ENCODE measurements around the gene GLT8D2.

The GLT8D2 gene

DNA sequence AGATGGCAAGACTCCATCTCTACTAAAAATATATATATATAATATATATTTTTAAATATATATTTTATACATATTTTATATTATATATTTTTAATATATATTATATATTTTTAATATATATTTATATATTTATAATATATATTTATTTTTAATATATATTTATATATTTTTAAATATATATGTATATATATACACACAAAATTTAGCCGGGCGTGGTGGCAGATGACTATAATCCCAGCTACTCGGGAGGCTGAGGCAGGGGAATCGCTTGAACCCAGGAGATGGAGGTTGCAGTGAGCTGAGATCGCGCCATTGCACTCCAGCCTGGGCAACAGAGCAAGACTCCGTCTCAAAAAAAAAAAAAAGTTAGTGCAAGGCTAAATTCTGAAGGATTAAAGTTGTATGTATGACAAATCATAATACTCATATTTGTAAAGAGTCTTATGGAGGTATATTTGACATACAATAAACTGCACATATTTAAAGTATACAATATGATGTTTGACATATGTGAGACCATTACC, 92.1 kb downstream of the GLT8D2 start:
- no peaks in the 10 kb centered on the region for H3K27me3 ChIP-seq (ENCODE audit: insufficient read depth, poor library complexity, severe bottlenecking)
- peak overlapping the region; percentile 83; the same call in 1 of the 2 replicates for H3K27ac ChIP-seq (replicated peaks)
- no peak for DNase-seq (ENCODE audit: low read depth in 1 of 2, low spot score in 1 of 2)
- no peak overlapping the region; the same call in 1 of the 2 replicates for H3K4me3 ChIP-seq (replicated peaks; ENCODE audit: insufficient read depth, low read length)
- TF ChIP-seq, protein P1, sequence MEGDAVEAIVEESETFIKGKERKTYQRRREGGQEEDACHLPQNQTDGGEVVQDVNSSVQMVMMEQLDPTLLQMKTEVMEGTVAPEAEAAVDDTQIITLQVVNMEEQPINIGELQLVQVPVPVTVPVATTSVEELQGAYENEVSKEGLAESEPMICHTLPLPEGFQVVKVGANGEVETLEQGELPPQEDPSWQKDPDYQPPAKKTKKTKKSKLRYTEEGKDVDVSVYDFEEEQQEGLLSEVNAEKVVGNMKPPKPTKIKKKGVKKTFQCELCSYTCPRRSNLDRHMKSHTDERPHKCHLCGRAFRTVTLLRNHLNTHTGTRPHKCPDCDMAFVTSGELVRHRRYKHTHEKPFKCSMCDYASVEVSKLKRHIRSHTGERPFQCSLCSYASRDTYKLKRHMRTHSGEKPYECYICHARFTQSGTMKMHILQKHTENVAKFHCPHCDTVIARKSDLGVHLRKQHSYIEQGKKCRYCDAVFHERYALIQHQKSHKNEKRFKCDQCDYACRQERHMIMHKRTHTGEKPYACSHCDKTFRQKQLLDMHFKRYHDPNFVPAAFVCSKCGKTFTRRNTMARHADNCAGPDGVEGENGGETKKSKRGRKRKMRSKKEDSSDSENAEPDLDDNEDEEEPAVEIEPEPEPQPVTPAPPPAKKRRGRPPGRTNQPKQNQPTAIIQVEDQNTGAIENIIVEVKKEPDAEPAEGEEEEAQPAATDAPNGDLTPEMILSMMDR (IDR thresholded peaks at IDR 0.05; ENCODE audit: insufficient read depth, low read length): no peak
- TF ChIP-seq, protein P2, sequence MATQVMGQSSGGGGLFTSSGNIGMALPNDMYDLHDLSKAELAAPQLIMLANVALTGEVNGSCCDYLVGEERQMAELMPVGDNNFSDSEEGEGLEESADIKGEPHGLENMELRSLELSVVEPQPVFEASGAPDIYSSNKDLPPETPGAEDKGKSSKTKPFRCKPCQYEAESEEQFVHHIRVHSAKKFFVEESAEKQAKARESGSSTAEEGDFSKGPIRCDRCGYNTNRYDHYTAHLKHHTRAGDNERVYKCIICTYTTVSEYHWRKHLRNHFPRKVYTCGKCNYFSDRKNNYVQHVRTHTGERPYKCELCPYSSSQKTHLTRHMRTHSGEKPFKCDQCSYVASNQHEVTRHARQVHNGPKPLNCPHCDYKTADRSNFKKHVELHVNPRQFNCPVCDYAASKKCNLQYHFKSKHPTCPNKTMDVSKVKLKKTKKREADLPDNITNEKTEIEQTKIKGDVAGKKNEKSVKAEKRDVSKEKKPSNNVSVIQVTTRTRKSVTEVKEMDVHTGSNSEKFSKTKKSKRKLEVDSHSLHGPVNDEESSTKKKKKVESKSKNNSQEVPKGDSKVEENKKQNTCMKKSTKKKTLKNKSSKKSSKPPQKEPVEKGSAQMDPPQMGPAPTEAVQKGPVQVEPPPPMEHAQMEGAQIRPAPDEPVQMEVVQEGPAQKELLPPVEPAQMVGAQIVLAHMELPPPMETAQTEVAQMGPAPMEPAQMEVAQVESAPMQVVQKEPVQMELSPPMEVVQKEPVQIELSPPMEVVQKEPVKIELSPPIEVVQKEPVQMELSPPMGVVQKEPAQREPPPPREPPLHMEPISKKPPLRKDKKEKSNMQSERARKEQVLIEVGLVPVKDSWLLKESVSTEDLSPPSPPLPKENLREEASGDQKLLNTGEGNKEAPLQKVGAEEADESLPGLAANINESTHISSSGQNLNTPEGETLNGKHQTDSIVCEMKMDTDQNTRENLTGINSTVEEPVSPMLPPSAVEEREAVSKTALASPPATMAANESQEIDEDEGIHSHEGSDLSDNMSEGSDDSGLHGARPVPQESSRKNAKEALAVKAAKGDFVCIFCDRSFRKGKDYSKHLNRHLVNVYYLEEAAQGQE (IDR thresholded peaks at IDR 0.05; ENCODE audit: insufficient replicate concordance, low read depth): no peak
- TF ChIP-seq GABPA (IDR thresholded peaks at IDR 0.05; ENCODE audit: low read depth) (no peak), SPI1 (IDR thresholded peaks at IDR 0.05; ENCODE audit: borderline replicate concordance, low read depth) (no peak), POLR2AphosphoS5 (IDR thresholded peaks at IDR 0.05; ENCODE audit: low read depth) (no peak)

DNA sequence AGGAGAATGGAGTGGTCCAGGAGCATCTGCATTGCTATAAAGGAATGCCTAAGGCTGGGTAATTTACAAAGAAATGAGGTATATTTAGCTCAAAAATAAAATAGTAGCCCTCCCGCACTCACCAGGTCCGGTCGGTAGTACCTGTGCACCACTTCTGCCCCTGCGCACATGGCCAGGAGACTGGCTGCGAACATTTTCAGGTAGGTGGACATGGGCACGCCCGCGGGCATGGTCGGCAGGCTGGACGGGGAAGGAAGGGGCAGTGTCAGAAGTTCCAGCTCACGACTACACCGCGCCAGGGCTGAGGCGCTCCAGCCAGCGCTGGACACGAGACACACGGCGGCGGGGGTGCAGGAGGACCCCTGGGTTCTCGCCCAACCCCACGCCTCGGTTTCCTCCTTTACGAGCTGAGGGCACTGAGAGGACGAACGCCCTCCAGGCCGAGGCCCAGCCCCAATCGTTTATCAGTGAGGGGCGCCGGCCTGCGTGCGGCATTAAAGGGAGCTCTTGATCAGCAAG, 93.4 kb downstream of the GLT8D2 start:
- TF ChIP-seq, protein P1 (IDR thresholded peaks at IDR 0.05; ENCODE audit: insufficient read depth, low read length): no peak
- TF ChIP-seq SPI1 (IDR thresholded peaks at IDR 0.05; ENCODE audit: borderline replicate concordance, low read depth) (no peak), POLR2AphosphoS5 (IDR thresholded peaks at IDR 0.05; ENCODE audit: low read depth) (no peak)

DNA sequence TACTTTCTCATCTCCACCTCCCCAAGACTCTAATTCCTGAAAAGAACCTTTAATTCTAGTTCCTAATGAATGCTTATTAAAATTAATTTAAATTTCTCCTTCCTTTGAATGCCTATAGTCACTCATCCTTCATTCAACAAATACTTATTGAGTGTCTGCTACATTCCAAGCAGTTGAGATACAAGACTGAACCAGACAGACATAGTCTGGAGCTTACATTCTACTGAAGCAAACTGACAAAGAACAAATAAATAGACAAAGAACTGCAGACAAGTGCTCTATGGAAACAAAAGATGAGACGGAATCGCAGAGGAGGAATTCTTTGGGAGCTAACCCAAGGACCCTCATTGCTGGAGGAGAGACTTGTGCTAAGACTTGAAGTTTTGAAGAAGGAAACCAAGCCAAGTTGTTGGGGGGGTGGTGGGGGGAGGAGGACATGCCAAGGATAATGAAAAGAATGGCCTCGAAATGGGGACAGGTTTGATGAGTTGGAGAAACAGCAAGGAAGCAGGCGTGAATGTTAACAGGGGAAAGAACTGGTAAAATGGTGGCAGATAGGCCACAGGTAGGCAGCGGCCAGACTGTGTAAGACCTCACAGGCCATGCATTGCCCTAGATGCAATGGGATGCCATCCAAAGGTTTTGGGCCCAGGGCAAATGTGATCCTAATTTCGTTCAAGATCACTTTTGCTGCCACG, 94.0 kb downstream of the GLT8D2 start:
- H3K27ac ChIP-seq (replicated peaks): peak overlapping the region; percentile 83

More for the DNA sequence above, 93.4 kb downstream of the GLT8D2 start:
- Histone ChIP-seq H3K27me3 (ENCODE audit: insufficient read depth, poor library complexity, severe bottlenecking) (no peaks in the 10 kb centered on the region), H3K27ac (replicated peaks) (peak overlapping the region; percentile 83), H3K4me3 (replicated peaks; ENCODE audit: insufficient read depth, low read length) (peak overlapping the region; percentile 75)
- DNase-seq (ENCODE audit: low read depth in 1 of 2, low spot score in 1 of 2): peak in 1 of 2 experiments; percentile 18

DNA sequence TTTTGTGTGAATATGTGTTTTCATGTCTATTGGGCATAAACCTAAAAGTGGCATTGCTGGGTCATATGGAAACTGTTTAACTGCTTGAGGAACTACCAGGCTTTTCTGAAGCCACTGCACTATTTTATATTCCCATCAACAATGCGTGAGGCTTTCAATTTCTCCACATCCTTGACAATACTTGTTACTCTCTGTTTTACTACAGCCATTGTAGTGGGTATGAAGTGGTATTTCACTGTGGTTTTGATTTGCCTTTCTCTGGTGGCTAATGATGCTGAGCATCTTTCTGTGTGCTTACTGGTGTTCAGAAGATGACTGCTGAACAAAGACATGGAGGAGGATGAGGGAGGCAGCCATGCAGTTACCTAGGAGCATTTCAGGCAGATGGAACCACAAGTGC, 97.5 kb downstream of the GLT8D2 start:
- TF ChIP-seq GABPA (IDR thresholded peaks at IDR 0.05; ENCODE audit: low read depth): no peak
- TF ChIP-seq SPI1 (IDR thresholded peaks at IDR 0.05; ENCODE audit: borderline replicate concordance, low read depth): no peak
- Histone ChIP-seq H3K27me3 (ENCODE audit: insufficient read depth, poor library complexity, severe bottlenecking) (no peaks in the 10 kb centered on the region), H3K27ac (replicated peaks) (no peak overlapping the region), H3K4me3 (replicated peaks; ENCODE audit: insufficient read depth, low read length) (no peak overlapping the region)
- DNase-seq (ENCODE audit: low read depth in 1 of 2, low spot score in 1 of 2): no peak

More for the DNA sequence above, 94.0 kb downstream of the GLT8D2 start:
- DNase-seq (ENCODE audit: low read depth in 1 of 2, low spot score in 1 of 2): peak in 1 of 2 experiments; percentile 9
- TF ChIP-seq SPI1 (IDR thresholded peaks at IDR 0.05; ENCODE audit: borderline replicate concordance, low read depth) (no peak), GABPA (IDR thresholded peaks at IDR 0.05; ENCODE audit: low read depth) (no peak)
- TF ChIP-seq, protein P1 (IDR thresholded peaks at IDR 0.05; ENCODE audit: insufficient read depth, low read length): no peak
- H3K27me3 ChIP-seq (ENCODE audit: insufficient read depth, poor library complexity, severe bottlenecking): no peaks in the 10 kb centered on the region
- peak overlapping the region; percentile 75 for H3K4me3 ChIP-seq (replicated peaks; ENCODE audit: insufficient read depth, low read length)
